GOT3 (cell line): ENCODE measurements around the gene SPP1.
"Not testable (repeated sequence)": the region's sequence is repeated elsewhere in the genome, so short reads cannot be mapped to it uniquely, and the experiment has no call there.

Experiments used
- DNase-seq: peaks from one replicate; lab custom pipeline; 2025; ENCODE audit warnings: mixed read lengths; lab: John Stamatoyannopoulos, UW

The SPP1 gene

GRCh38 chr4:88025868-88026661 lies 50.6 kb downstream of the SPP1 start:
- DNase-seq = not testable (repeated sequence)

GRCh38 chr4:88027611-88028608 lies 52.4 kb downstream of the SPP1 start:
- no peak for DNase-seq

- no peak for DNase-seq
Observed at GRCh38 chr4:88028946-88029345, 53.4 kb downstream of the SPP1 start.

GRCh38 chr4:88029556-88029955 lies 54.0 kb downstream of the SPP1 start:
- no peak for DNase-seq

GRCh38 chr4:88030565-88031310 lies 55.2 kb downstream of the SPP1 start:
- no peak for DNase-seq
